Panc1 (cell line): ENCODE measurements around the gene SEC16A. TPM values are rescaled to one million over a fixed set of nuclear protein-coding genes. Genes with fewer than 3 reads are reported as not detected.

ENCODE experiments used
- ATAC-seq: fragments of 200-7000 bp; cut with Tn5 transposase; 2 replicates; pipeline ENCODE4 v1.9.1; 2020; ENCODE audit warnings: mild to moderate bottlenecking, moderate library complexity
- BruUV-seq: library from RNA; stranded (reverse); fragments of 400-500 nt; replicated peaks from 2 replicates; lab custom pipeline; 2021; lab: Mats Ljungman, UMichigan
- CTCF ChIA-PET: fragments of 300-600 bp; sonication (Branson Sonifier 250); formaldehyde crosslinking; loops from one replicate; lab custom pipeline; 2022; ENCODE audit warnings: antibody characterized with exemption; lab: Charles Lee
- POLR2A ChIA-PET: fragments of 300-600 bp; sonication (Branson Sonifier 250); formaldehyde crosslinking; loops from one replicate; lab custom pipeline; 2022; ENCODE audit warnings: antibody characterized with exemption; lab: Charles Lee
- DNase-seq: peaks from one replicate; pipeline ENCODE4 v3.0.0-alpha.2; 2010; ENCODE audit warnings: low read depth, low spot score
- H3K27ac ChIP-seq: 2 replicates; pipeline ENCODE4 v1.5.1; 2011; ENCODE audit warnings: mild to moderate bottlenecking, low read length, inconsistent platforms
- H3K27me3 ChIP-seq: fragments of 200-500 bp; sonication (Bioruptor generic); 2 replicates; pipeline ENCODE4 v1.6.0; 2014; ENCODE audit warnings: low read length, inconsistent platforms; ENCODE audit not compliant: control insufficient read depth, insufficient read depth
- H3K36me3 ChIP-seq: fragments of 200-500 bp; sonication (Bioruptor generic); 2 replicates; pipeline ENCODE4 v1.5.1; 2014; ENCODE audit warnings: inconsistent platforms, mild to moderate bottlenecking, low read length, moderate library complexity; ENCODE audit not compliant: control insufficient read depth, insufficient read depth
- H3K4me1 ChIP-seq: 2 replicates; pipeline ENCODE4 v1.5.1; 2011; ENCODE audit warnings: inconsistent platforms, mild to moderate bottlenecking, low read length, moderate library complexity; ENCODE audit not compliant: control insufficient read depth, insufficient read depth
- H3K4me3 ChIP-seq, 2 experiments: 2 replicates each; pipeline ENCODE4 v1.5.1; 2011 to 2012; ENCODE audit warnings: low read depth in 2 of 2, low read length in 2 of 2, mild to moderate bottlenecking in 2 of 2, inconsistent platforms in 1 of 2, moderate library complexity in 1 of 2
- H3K9me3 ChIP-seq: fragments of 200-500 bp; sonication (Bioruptor generic); 2 replicates; pipeline ENCODE4 v1.5.1; 2014; ENCODE audit warnings: low read depth, mild to moderate bottlenecking, inconsistent platforms, low read length, moderate library complexity; ENCODE audit not compliant: control insufficient read depth, insufficient read depth
- CTCF ChIP-seq: fragments of 450-650 bp; IDR thresholded peaks from 2 replicates; pipeline ENCODE4 v1.5.1; 2017; ENCODE audit warnings: mild to moderate bottlenecking
- POLR2AphosphoS5 ChIP-seq: IDR thresholded peaks from 2 replicates; pipeline ENCODE4 v1.6.1; 2012; ENCODE audit warnings: mild to moderate bottlenecking, low read depth, low read length, moderate library complexity
- REST ChIP-seq, 2 experiments: IDR thresholded peaks; 2 replicates each; pipeline ENCODE4 v1.6.1; 2011 to 2012; ENCODE audit warnings: low read depth in 2 of 2, control low read depth in 1 of 2, low read length in 1 of 2, mild to moderate bottlenecking in 1 of 2, moderate library complexity in 1 of 2; ENCODE audit not compliant: insufficient read depth in 1 of 2
- SIN3A ChIP-seq: IDR thresholded peaks from 2 replicates; pipeline ENCODE4 v1.6.1; 2012; ENCODE audit warnings: low read depth, mild to moderate bottlenecking, low read length, moderate library complexity, borderline replicate concordance; ENCODE audit not compliant: insufficient read depth
- TCF7L2 ChIP-seq: IDR thresholded peaks from 2 replicates; pipeline ENCODE4 v1.6.1; 2011; ENCODE audit warnings: mild to moderate bottlenecking, low read depth, low read length, inconsistent platforms
- in situ Hi-C: cut with HindIII; loops from 2 replicates; pipeline ENCODE4 v1.10.0; 2016; ENCODE audit warnings: low sequenced_read_pairs, low pct_unique_long_range_greater_than_20kb
- intact Hi-C: fragments of 100-400 bp; cut with micrococcal nuclease; formaldehyde crosslinking; loops from one replicate; pipeline ENCODE4 v1.10.0; 2022; ENCODE audit not compliant: unreplicated experiment
- total RNA-seq: library from RNA; stranded (reverse); gene quantifications from one replicate; pipeline ENCODE4 v1.2.1, GENCODE V29; 2021; ENCODE audit not compliant: unreplicated experiment

The SEC16A gene
- total RNA-seq, 1 experiment from 2014 or later = 76.5 TPM

- Histone ChIP-seq H3K36me3 (no peaks in the 10 kb centered on the region), H3K27me3 (no peaks in the 10 kb centered on the region), H3K9me3 (no peaks in the 10 kb centered on the region), H3K4me1 (no peaks in the 10 kb centered on the region), H3K27ac (no peak overlapping the region), H3K4me3 (no peak overlapping the region)
- in situ Hi-C loops = no loop called here
- DNase-seq (no peak), ATAC-seq (no peak)
- no peak for TF ChIP-seq SIN3A
- no peak for TF ChIP-seq CTCF
- no peak for TF ChIP-seq POLR2AphosphoS5
- no peak for TF ChIP-seq TCF7L2
- TF ChIP-seq REST (IDR thresholded peaks at IDR 0.05; ENCODE audit: insufficient read depth in 1 of 2, low read depth in 2 of 2, low read length in 1 of 2) = no peak
- CTCF ChIA-PET = interaction anchor here (0.6 kb wide), 1 partner anchor 10 kb away, joined by 8 read pairs; no protein-coding TSS in a partner anchor
- intact Hi-C loops = no loop called here
- no TSS peak for BruUV-seq
- POLR2A ChIA-PET = no interaction called here
Observed at GRCh38 chr9:136514022-136514714, 31.3 kb upstream of the SEC16A start.

- ATAC-seq = 0 out of 2 replicates have a peak, but pooled peaks have one; percentile 7
- H3K36me3 ChIP-seq = no peaks in the 10 kb centered on the region
- H3K4me3 ChIP-seq = no peak overlapping the region
- POLR2A ChIA-PET = no interaction called here
- H3K27ac ChIP-seq = no peak overlapping the region
- H3K4me1 ChIP-seq = no peaks in the 10 kb centered on the region
- H3K27me3 ChIP-seq = no peaks in the 10 kb centered on the region
- no TSS peak for BruUV-seq
- intact Hi-C loops (no loop called here), in situ Hi-C loops (no loop called here)
- CTCF ChIA-PET = no interaction called here
- no peak for DNase-seq
- H3K9me3 ChIP-seq = no peaks in the 10 kb centered on the region
- no peak for TF ChIP-seq CTCF
Observed at GRCh38 chr9:136513191-136513590, 30.4 kb upstream of the SEC16A start.
